Measurements from ENCODE around the gene RND2.

Gene RND2

GRCh38 chr17:43027091-43028032 lies 2.3 kb downstream of the RND2 start:
- no peak for TF ChIP-seq CTCF (IDR thresholded peaks at IDR 0.05)

GRCh38 chr17:43028221-43028861 lies 3.3 kb downstream of the RND2 start:
- TF ChIP-seq CTCF (IDR thresholded peaks at IDR 0.05): no peak

- no peak for TF ChIP-seq CTCF (IDR thresholded peaks at IDR 0.05)
Observed at GRCh38 chr17:43030137-43030767, 5.2 kb downstream of the RND2 start.

GRCh38 chr17:43031666-43032065 lies 6.6 kb downstream of the RND2 start:
- TF ChIP-seq CTCF (IDR thresholded peaks at IDR 0.05): no peak

GRCh38 chr17:43033948-43034881 lies 9.2 kb downstream of the RND2 start:
- TF ChIP-seq CTCF (IDR thresholded peaks at IDR 0.05): no peak

- no peak for TF ChIP-seq CTCF (IDR thresholded peaks at IDR 0.05)
Observed at GRCh38 chr17:43034894-43035293, 9.9 kb downstream of the RND2 start.

GRCh38 chr17:43039646-43040045 lies 14.6 kb downstream of the RND2 start:
- TF ChIP-seq CTCF (IDR thresholded peaks at IDR 0.05): no peak

Data from LNCAP (cell line).